Mucosa of stomach (tissue), 1 donor: ENCODE data around the gene POLR1H.
A peak's percentile ranks its signal among the peaks of the same experiment; 100 is the strongest.

Experiments
- H3K27me3 ChIP-seq: one replicate; pipeline ENCODE4 v1.7.0; 2013; ENCODE audit warnings: mild to moderate bottlenecking, low read length; ENCODE audit not compliant: control insufficient read depth, insufficient read depth
- H3K36me3 ChIP-seq: one replicate; pipeline ENCODE4 v1.7.0; 2013; ENCODE audit warnings: low read length; ENCODE audit not compliant: control insufficient read depth, insufficient read depth
- H3K4me1 ChIP-seq: one replicate; pipeline ENCODE4 v1.7.0; 2013; ENCODE audit warnings: mild to moderate bottlenecking, low read length; ENCODE audit not compliant: control insufficient read depth, insufficient read depth
- H3K4me3 ChIP-seq: one replicate; pipeline ENCODE4 v1.7.0; 2013; ENCODE audit warnings: low read length
- H3K9ac ChIP-seq: one replicate; pipeline ENCODE4 v1.7.0; 2013; ENCODE audit warnings: mild to moderate bottlenecking, low read length, moderate library complexity
- H3K9me3 ChIP-seq: one replicate; pipeline ENCODE4 v1.7.0; 2013; ENCODE audit warnings: mild to moderate bottlenecking, low read length, moderate library complexity; ENCODE audit not compliant: control insufficient read depth
- donor health status: Pancreatic carcinoma.

POLR1H gene

DNA sequence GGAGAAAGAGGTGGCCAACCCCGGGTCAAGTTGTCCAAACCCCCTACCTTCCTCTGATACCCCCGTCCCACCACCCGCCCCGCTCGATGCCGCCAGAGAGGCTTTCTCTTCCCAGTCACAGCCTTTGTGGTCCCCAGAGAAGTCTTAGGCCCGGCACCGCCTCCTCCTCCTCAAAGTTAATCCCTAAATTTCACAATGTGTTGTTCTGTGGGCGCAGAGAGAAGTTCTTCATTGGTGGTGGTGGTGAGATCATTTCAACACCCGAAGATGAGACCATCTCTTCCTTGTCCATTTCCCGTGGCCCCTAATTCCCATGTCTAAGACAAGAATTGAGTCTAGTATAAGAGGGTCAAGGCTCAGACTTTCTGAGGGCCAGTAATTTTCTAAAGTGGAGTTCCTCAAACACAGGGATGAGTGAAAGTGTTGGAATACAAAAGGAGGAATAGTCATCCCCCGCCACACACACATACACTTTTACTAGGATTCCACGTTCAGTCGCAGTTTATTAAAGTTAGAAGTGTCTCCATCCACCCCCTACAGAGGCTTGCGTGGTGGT, 41.4 kb downstream of the POLR1H start:
- H3K4me3 ChIP-seq = peak overlapping the region; percentile 73
- peaks cover 50% of the 10 kb centered on the region for H3K4me1 ChIP-seq
- no peaks in the 10 kb centered on the region for H3K36me3 ChIP-seq
- H3K9me3 ChIP-seq = no peaks in the 10 kb centered on the region
- H3K9ac ChIP-seq = peak overlapping the region; percentile 55
- H3K27me3 ChIP-seq = peaks cover 7% of the 10 kb centered on the region

GRCh38 chr6:30102970-30103871, 42.2 kb downstream of the POLR1H start:
- peaks cover 7% of the 10 kb centered on the region for H3K27me3 ChIP-seq
- peak overlapping the region; percentile 55 for H3K9ac ChIP-seq

GRCh38 chr6:30103872-30104179, 42.8 kb downstream of the POLR1H start:
- Histone ChIP-seq H3K4me3 (peak overlapping the region; percentile 73), H3K9me3 (no peaks in the 10 kb centered on the region), H3K4me1 (peaks cover 39% of the 10 kb centered on the region), H3K27me3 (peaks cover 7% of the 10 kb centered on the region), H3K36me3 (no peaks in the 10 kb centered on the region), H3K9ac (peak overlapping the region; percentile 55)

More at GRCh38 chr6:30102970-30103871, 42.2 kb downstream of the POLR1H start:
- Histone ChIP-seq H3K9me3 (no peaks in the 10 kb centered on the region), H3K4me1 (peaks cover 42% of the 10 kb centered on the region), H3K36me3 (no peaks in the 10 kb centered on the region), H3K4me3 (peak overlapping the region; percentile 73)

DNA sequence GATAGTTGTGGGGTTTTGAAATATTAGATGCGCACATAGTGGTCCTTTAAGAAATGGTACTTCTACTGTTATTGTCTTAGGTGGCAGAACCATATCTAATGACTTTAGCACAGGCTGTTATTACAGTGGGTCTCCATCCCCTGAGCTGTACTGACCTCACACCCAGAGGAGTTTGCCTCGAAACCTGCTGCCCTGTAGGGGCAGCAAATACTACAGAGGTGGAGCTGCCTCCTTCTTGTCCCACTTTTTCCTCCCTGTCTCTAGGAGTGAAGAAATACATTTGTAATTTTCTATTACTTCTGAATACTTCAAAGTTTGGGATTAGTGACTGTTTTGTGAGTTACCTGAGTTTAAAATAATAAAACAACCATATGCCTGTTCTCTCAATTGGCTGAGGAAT, 43.6 kb downstream of the POLR1H start:
- Histone ChIP-seq H3K27me3 (peaks cover 7% of the 10 kb centered on the region), H3K4me1 (peaks cover 42% of the 10 kb centered on the region), H3K9ac (no peak overlapping the region), H3K9me3 (no peaks in the 10 kb centered on the region), H3K36me3 (no peaks in the 10 kb centered on the region), H3K4me3 (no peak overlapping the region)

- Histone ChIP-seq H3K4me3 (peak overlapping the region; percentile 14), H3K9ac (peak overlapping the region; percentile 74), H3K27me3 (no peaks in the 10 kb centered on the region), H3K4me1 (peaks cover 21% of the 10 kb centered on the region), H3K36me3 (no peaks in the 10 kb centered on the region), H3K9me3 (no peaks in the 10 kb centered on the region)
These were observed 50.3 kb downstream of the POLR1H start for GRCh38 chr6:30111266-30111856.

GRCh38 chr6:30112402-30112994, 51.4 kb downstream of the POLR1H start:
- H3K4me3 ChIP-seq = peak overlapping the region; percentile 14
- H3K36me3 ChIP-seq = no peaks in the 10 kb centered on the region
- H3K9ac ChIP-seq = peak overlapping the region; percentile 74
- H3K27me3 ChIP-seq = no peaks in the 10 kb centered on the region
- no peaks in the 10 kb centered on the region for H3K9me3 ChIP-seq
- H3K4me1 ChIP-seq = peaks cover 21% of the 10 kb centered on the region

DNA sequence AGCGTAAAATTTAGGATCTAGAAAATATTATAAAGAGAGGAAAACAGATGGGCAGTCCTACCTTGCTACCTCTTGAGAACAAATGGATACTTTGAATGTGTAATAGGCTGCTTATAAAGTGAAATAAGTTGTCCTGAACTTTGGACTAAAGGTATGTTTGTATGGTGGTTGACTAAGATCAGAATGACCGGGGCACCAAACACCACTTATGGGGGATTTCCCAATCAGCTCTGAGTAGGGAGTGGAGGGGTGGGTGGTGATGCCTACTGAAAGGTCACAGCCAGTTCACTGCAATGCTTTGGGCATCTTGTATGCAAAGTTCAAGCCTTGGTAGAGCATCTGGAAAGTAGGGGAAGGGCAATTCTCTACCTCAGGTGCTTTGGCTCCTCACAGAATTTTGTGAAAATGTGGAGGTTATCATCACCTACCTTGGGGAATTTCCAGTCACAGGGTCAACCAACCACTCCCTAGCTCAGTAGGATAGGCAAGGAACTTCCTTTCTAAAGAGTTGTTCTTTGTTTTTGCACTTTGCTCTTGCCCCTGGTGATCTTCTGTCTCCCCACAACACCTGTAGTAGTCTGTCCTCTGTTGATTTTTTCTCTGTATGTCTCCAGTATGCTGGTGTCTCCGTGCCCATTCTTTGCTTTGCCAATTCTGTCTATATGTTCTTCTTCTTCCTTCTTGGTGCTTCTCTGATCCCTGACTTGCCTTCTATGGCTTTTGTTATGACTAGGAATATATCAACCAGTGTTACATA, 52.1 kb downstream of the POLR1H start, which contains the start of gene TRIM31:
TRIM31 (minus strand) TSS at position 88 of the 757 bp plus-strand sequence. CDS start 285 bp downstream, outside the sequence.
- Histone ChIP-seq H3K27me3 (no peaks in the 10 kb centered on the region), H3K9me3 (no peaks in the 10 kb centered on the region), H3K36me3 (no peaks in the 10 kb centered on the region), H3K9ac (peak within 1 kb of the TSS; percentile 74), H3K4me3 (peak within 1 kb of the TSS; percentile 47), H3K4me1 (peaks cover 21% of the 10 kb centered on the region)

DNA sequence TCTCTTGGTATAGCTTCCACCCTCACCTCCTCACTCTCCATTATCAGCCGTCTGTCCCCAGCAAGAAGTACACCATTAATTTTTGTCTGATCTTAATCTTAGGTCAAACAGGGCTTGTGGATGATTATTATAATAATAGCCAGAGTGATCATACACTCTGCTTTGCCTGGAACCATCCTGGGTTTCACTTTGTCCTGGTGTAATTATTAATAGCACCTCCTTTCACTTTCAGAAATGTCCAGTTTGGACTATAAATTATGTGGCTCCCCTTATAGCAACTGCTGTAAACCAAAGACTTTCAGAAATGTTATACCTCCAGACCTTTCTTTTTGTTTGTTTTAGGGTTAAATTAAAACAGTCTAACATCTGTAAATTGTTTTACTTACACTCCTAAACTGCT, 52.8 kb downstream of the POLR1H start:
- peak overlapping the region; percentile 47 for H3K4me3 ChIP-seq
- no peaks in the 10 kb centered on the region for H3K27me3 ChIP-seq
- H3K4me1 ChIP-seq = peaks cover 18% of the 10 kb centered on the region
- H3K36me3 ChIP-seq = no peaks in the 10 kb centered on the region
- peak overlapping the region; percentile 74 for H3K9ac ChIP-seq
- no peaks in the 10 kb centered on the region for H3K9me3 ChIP-seq
